Fibroblast of mammary gland (primary cell): ENCODE results near the gene ANO7.
A peak's percentile ranks its signal among the peaks of the same experiment; 100 is the strongest.

Source experiments
- DNase-seq: peaks from one replicate; pipeline ENCODE4 v3.0.0-alpha.2; 2010; ENCODE audit warnings: low read depth
- H3K4me3 ChIP-seq: 2 replicates; pipeline ENCODE4 v1.5.1; 2011; ENCODE audit warnings: low read depth, mild to moderate bottlenecking, low read length, moderate library complexity; ENCODE audit not compliant: control insufficient read depth
- TF ChIP-seq, protein P1 (sequence below): conservative IDR thresholded peaks from 2 replicates; pipeline ENCODE4 v1.5.1; 2011; ENCODE audit warnings: low read depth, low read length, inconsistent platforms; ENCODE audit not compliant: control insufficient read depth, insufficient read depth

The ANO7 gene

DNA sequence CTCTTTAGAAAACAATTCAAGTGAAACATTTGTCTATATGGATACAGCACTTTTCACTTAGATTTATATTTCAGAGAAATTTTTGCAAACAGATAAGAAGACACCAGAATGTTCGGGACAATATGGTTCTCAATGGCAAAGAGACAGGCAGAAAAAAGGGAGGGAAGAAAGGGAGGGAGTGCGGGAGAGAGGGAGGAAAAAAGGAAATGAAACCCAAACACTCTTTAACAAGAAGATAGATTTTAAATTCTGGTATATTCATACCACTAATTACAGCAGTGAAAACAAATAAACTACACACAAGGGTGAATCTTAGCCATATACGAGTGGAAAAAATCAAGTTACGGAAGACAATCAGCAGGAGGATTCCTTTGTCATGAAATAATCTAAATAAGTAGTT lies 42.2 kb upstream of the ANO7 start:
- no peak for DNase-seq
- TF ChIP-seq, protein P1, sequence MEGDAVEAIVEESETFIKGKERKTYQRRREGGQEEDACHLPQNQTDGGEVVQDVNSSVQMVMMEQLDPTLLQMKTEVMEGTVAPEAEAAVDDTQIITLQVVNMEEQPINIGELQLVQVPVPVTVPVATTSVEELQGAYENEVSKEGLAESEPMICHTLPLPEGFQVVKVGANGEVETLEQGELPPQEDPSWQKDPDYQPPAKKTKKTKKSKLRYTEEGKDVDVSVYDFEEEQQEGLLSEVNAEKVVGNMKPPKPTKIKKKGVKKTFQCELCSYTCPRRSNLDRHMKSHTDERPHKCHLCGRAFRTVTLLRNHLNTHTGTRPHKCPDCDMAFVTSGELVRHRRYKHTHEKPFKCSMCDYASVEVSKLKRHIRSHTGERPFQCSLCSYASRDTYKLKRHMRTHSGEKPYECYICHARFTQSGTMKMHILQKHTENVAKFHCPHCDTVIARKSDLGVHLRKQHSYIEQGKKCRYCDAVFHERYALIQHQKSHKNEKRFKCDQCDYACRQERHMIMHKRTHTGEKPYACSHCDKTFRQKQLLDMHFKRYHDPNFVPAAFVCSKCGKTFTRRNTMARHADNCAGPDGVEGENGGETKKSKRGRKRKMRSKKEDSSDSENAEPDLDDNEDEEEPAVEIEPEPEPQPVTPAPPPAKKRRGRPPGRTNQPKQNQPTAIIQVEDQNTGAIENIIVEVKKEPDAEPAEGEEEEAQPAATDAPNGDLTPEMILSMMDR, result no peak
- no peak overlapping the region for H3K4me3 ChIP-seq

DNA sequence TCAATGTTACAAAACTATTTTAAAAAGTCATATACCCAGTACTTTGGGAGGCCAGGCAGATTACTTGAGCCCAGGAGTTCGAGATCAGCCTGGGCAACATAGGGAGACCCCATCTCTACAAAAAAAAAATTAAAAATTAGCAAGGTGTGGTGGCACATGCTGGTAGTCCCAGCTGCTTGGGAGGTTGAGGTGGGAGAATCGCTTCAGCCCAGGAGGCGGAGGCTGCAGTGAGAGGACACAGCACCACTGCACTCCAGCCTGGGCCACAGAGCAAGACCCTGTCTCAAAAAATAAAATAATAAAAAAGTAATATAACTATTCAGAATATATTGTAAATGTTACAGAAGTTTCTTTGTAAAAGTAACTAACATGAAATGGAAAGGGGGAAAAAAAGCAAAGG lies 41.1 kb upstream of the ANO7 start:
- TF ChIP-seq, protein P1, result no peak
- H3K4me3 ChIP-seq, result no peak overlapping the region
- DNase-seq, result no peak

DNA sequence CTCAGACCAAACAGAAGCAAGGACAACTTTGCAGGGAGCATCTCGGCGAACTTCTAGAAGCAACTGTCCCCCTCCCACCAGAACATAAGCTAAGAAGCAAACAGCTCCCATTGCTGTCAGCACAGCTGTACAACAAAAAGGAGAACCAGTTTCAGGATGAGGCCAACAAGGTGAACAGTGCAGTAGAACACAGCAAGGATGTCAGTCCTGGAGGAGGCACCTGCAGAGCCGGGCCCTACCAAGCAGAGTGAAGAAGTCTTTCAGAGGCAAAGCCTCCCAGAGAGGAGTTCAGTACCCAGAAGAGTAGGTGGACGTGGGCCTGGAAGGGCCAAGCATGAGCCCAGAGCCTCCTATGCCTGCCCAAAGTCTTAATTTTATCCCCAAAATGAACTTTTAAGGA lies 40.2 kb upstream of the ANO7 start:
- TF ChIP-seq, protein P1, result no peak
- DNase-seq, result no peak

DNA sequence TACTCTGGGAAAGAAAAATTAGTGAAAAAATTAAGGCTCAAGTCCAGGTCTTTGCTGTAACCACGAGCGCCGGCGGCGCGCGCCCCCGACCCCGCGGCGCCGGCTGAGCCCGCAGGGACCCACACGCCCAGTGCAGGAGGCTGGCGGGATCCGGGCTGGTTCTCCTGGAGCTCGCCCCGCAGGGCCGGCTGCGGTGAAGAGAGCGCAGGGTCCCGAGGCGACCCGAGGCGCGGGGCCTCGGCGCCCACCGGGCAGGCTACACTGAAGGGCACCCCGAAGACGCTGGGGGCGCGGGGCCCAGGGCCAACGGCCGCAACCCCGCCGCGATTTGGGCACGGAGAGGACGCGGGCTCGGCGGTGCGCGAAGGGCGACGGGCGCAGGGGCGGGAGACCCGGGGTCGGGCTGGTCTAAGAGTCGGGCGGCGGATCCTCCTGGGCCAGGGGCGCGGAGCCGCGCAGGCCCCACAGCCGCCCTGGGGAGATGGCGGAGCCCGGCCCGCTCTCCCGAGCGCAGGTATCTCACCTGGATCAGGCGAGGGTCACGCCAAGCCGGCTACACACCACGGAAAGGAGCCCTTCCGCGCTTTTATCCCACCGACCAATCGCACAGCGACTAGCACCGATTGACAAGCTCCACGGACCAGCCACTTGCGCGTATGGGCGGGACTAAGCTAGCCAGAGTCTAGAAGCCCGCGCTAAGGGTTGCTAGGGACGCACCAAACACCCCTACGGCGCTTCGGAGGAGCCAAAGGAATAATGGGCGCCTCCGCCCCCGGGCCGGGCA lies 39.4 kb upstream of the ANO7 start, which contains the start of gene PASK:
TSS of gene PASK (minus strand) at position 582 of the 784 bp plus-strand sequence. CDS start 6,440 bp downstream, outside the sequence.
- TF ChIP-seq, protein P1, result no peak
- DNase-seq, result peak; percentile 93

More for the DNA sequence above, 40.2 kb upstream of the ANO7 start:
- H3K4me3 ChIP-seq, result peak overlapping the region; percentile 42

DNA sequence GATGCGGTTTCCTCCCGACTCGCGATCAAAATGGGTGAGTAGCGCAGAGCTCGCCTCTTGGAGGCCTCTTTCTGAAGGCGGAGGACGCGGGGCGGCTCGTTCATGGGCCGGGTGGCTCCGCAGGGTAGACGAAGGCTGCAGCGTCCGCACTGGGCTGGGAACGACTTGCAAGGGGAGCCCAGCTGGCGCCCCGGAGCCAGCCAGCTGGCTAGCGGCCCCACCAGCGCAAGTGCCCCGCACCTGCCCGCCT lies 38.9 kb upstream of the ANO7 start:
- DNase-seq, result no peak
- H3K4me3 ChIP-seq, result peak overlapping the region; percentile 72
- TF ChIP-seq, protein P1, result no peak

More for the DNA sequence above, 39.4 kb upstream of the ANO7 start, which contains the start of gene PASK:
- peak within 1 kb of the TSS; percentile 72 for H3K4me3 ChIP-seq

DNA sequence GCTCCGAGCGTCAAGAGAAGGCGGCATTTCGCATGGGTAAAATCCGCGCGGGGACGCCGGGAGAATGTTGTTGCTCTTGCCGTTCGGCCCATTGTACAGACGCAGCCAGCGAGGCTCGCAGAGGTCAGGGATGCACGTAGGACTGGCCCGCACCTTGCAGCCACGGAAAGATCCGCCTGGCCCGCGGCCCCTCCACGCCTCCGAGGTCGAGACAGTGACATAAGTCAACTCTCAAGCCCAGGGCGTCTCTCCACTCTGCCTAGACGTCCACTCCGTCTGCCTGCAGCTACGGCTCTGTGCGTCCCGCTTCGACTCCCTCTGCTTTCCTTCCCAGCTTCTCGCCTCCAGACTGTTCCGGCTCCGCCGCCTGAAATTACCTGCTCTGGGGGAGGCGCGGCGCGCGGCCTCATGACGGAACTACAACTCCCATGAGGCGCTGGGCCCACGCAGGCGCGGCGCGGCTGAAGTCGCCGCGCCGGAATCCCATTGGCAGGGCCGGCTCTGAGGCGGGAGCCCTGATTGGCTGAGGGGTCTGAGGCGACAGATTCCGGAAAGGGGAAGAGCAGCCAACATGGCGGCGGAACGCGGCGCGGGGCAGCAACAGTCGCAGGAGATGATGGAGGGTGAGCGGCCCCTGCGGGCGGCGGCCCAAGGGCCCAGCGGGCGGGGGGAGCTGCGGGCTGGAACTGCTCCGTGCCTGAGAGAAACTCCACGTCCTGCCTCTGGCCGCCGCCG lies 38.4 kb upstream of the ANO7 start, which contains the start of gene PPP1R7:
TSS of gene PPP1R7 (plus strand) at position 543 of the 735 bp plus-strand sequence. CDS start at position 572, 29 bp downstream.
- TF ChIP-seq, protein P1, result no peak
- H3K4me3 ChIP-seq, result peak within 1 kb of the TSS; percentile 72
- DNase-seq, result peak; percentile 88
